Stimulated activated CD4-positive, alpha-beta T cell treated with anti-CD3 and anti-CD28 coated beads, Interleukin-1b, Interleukin-23, amount 100 ng/mL, for 24 hours (primary cell): Measurements from ENCODE around the gene LFNG.
"Not testable (repeated sequence)": the region's sequence is repeated elsewhere in the genome, so short reads cannot be mapped to it uniquely, and the experiment has no call there.

Source experiments
- DNase-seq, 4 experiments: peaks; one replicate each; pipeline ENCODE4 v3.0.0-alpha.2; 2020; ENCODE audit warnings: low read depth in 4 of 4, low spot score in 1 of 4

LFNG gene

GRCh38 chr7:2542916-2543871 is 23.6 kb downstream of the LFNG start:
- DNase-seq: no peak

- DNase-seq: no peak
Measured at GRCh38 chr7:2544541-2545188, 25.1 kb downstream of the LFNG start.

- DNase-seq: no peak
Measured at GRCh38 chr7:2545746-2546425, 26.3 kb downstream of the LFNG start.

GRCh38 chr7:2546776-2547586 is 27.4 kb downstream of the LFNG start:
- DNase-seq: no peak

- DNase-seq: no peak
Measured at GRCh38 chr7:2551418-2551817, 31.8 kb downstream of the LFNG start.

- DNase-seq: no peak
Measured at GRCh38 chr7:2553108-2553507, 33.5 kb downstream of the LFNG start.

- no peak for DNase-seq
Measured at GRCh38 chr7:2553831-2554581, 34.4 kb downstream of the LFNG start.

GRCh38 chr7:2554661-2555111 is 35.1 kb downstream of the LFNG start:
- DNase-seq: no peak

GRCh38 chr7:2555121-2556052 is 35.8 kb downstream of the LFNG start, which contains the start of gene BRAT1:
Gene BRAT1 (minus strand): TSS chr7:2555524. CDS start chr7:2554431, 1,093 bp downstream.
- DNase-seq: peak; percentile 95 to 98 (median 96)

GRCh38 chr7:2558629-2559282 is 39.2 kb downstream of the LFNG start, which contains the start of gene IQCE:
Gene IQCE (plus strand): TSS chr7:2558979. CDS start chr7:2559182, 203 bp downstream.
- DNase-seq: peak; percentile 74 to 89 (median 83)

- DNase-seq: peak in 1 of 4 experiments; percentile 14
Measured at GRCh38 chr7:2559283-2559950, 39.8 kb downstream of the LFNG start.

- not testable (repeated sequence) for DNase-seq
Measured at GRCh38 chr7:2563955-2564354, 44.4 kb downstream of the LFNG start.

GRCh38 chr7:2564970-2565540 is 45.5 kb downstream of the LFNG start:
- DNase-seq: no peak

GRCh38 chr7:2566348-2566889 is 46.8 kb downstream of the LFNG start:
- no peak for DNase-seq

- DNase-seq: no peak
Measured at GRCh38 chr7:2566890-2567678, 47.5 kb downstream of the LFNG start.

GRCh38 chr7:2567679-2568278 is 48.2 kb downstream of the LFNG start:
- no peak for DNase-seq
